T-helper 2 cell (primary cell): ENCODE results near the gene ITGB8.
A peak's percentile ranks its signal among the peaks of the same experiment; 100 is the strongest.

Experiments used
- DNase-seq, 5 experiments: peaks; one replicate each; pipeline versions ENCODE4 v3.0.0 to v3.0.0-alpha.2; 2012 to 2022

The ITGB8 gene

GRCh38 chr7:20310301-20310700, 20.4 kb upstream of the ITGB8 start:
- DNase-seq = no peak

- DNase-seq = peak in 1 of 5 experiments; percentile 23
Observed at GRCh38 chr7:20310963-20311742, 19.5 kb upstream of the ITGB8 start.

GRCh38 chr7:20311743-20312042, 19.0 kb upstream of the ITGB8 start:
- DNase-seq = no peak

GRCh38 chr7:20312562-20312961, 18.1 kb upstream of the ITGB8 start:
- no peak for DNase-seq

- DNase-seq = no peak
Observed at GRCh38 chr7:20313626-20314025, 17.1 kb upstream of the ITGB8 start.

GRCh38 chr7:20314198-20314597, 16.5 kb upstream of the ITGB8 start:
- DNase-seq = no peak

GRCh38 chr7:20316706-20317105, 14.0 kb upstream of the ITGB8 start:
- DNase-seq = no peak

GRCh38 chr7:20317413-20317812, 13.3 kb upstream of the ITGB8 start:
- no peak for DNase-seq

GRCh38 chr7:20318933-20319332, 11.8 kb upstream of the ITGB8 start:
- DNase-seq = no peak

GRCh38 chr7:20320322-20320721, 10.4 kb upstream of the ITGB8 start:
- DNase-seq = no peak

GRCh38 chr7:20320786-20321185, 9.9 kb upstream of the ITGB8 start:
- no peak for DNase-seq

GRCh38 chr7:20323595-20323994, 7.1 kb upstream of the ITGB8 start:
- no peak for DNase-seq

- no peak for DNase-seq
Observed at GRCh38 chr7:20326342-20326741, 4.4 kb upstream of the ITGB8 start.

GRCh38 chr7:20327055-20327454, 3.6 kb upstream of the ITGB8 start:
- DNase-seq = no peak

- no peak for DNase-seq
Observed at GRCh38 chr7:20328027-20328426, 2.7 kb upstream of the ITGB8 start.

GRCh38 chr7:20328692-20329091, 2.0 kb upstream of the ITGB8 start:
- DNase-seq = no peak

GRCh38 chr7:20329389-20330238, 1.1 kb upstream of the ITGB8 start:
- DNase-seq = peak in 1 of 5 experiments; percentile 18

GRCh38 chr7:20330928-20331909, 519 bp downstream of the ITGB8 start:
- DNase-seq = peak in 2 of 5 experiments; percentile 8 to 28

- no peak for DNase-seq
Observed at GRCh38 chr7:20331910-20332813, 1.5 kb downstream of the ITGB8 start.

- DNase-seq = no peak
Observed at GRCh38 chr7:20338285-20338684, 7.6 kb downstream of the ITGB8 start.

- DNase-seq = no peak
Observed at GRCh38 chr7:20340839-20341238, 10.1 kb downstream of the ITGB8 start.

GRCh38 chr7:20343205-20343604, 12.5 kb downstream of the ITGB8 start:
- DNase-seq = no peak
